Heart left ventricle (tissue), 16 donors: ENCODE results near the gene RPS10. TPM values are rescaled to one million over a fixed set of nuclear protein-coding genes. Genes with fewer than 3 reads are reported as not detected.

ENCODE experiments used
- ATAC-seq, 4 donors: fragments of 200-7000 bp; cut with Tn5 transposase; one replicate each; pipeline ENCODE4 v1.9.1; 2020 to 2022; ENCODE audit warnings: moderate library complexity in 4 of 4, mild to moderate bottlenecking in 3 of 4, moderate number of reproducible peaks in 1 of 4
- DNase-seq, 5 donors: peaks; one replicate each; pipeline ENCODE4 v3.0.0-alpha.2; 2020
- H3K27ac ChIP-seq, 12 donors: fragments of 200-600 bp; sonication (generic) in 4 of 12; one replicate each; pipeline versions ENCODE4 v1.5.0 to v1.8.0; 2016 to 2022; ENCODE audit warnings: mild to moderate bottlenecking in 2 of 12
- H3K27me3 ChIP-seq, 9 donors: fragments of 200-600 bp; sonication (generic) in 2 of 9; one replicate each; pipeline versions ENCODE4 v1.5.1 to v1.8.0; 2016 to 2022; ENCODE audit warnings: mild to moderate bottlenecking in 3 of 9
- H3K36me3 ChIP-seq, 9 donors: fragments of 200-600 bp; sonication (generic) in 2 of 9; one replicate each; pipeline versions ENCODE4 v1.5.0 to v1.8.0; 2018 to 2022; ENCODE audit warnings: mild to moderate bottlenecking in 2 of 9
- H3K4me1 ChIP-seq, 12 donors: fragments of 200-600 bp; sonication (generic) in 4 of 12; one replicate each; pipeline versions ENCODE4 v1.5.0 to v1.8.0; 2016 to 2022; ENCODE audit warnings: mild to moderate bottlenecking in 3 of 12
- H3K4me3 ChIP-seq, 12 donors: fragments of 200-600 bp; sonication (generic) in 4 of 12; one replicate each; pipeline versions ENCODE4 v1.5.0 to v1.8.0; 2017 to 2022; ENCODE audit warnings: mild to moderate bottlenecking in 9 of 12, moderate library complexity in 4 of 12
- H3K9me3 ChIP-seq, 12 donors: fragments of 200-600 bp; sonication (generic) in 4 of 12; one replicate each; pipeline versions ENCODE4 v1.5.0 to v1.8.0; 2016 to 2022; ENCODE audit warnings: mild to moderate bottlenecking in 1 of 12
- POLR2A ChIP-seq, 2 donors: fragments of 450-650 bp; IDR thresholded peaks; one replicate each; pipeline ENCODE4 v1.6.1; 2017; ENCODE audit warnings: antibody characterized with exemption in 2 of 2, mild to moderate bottlenecking in 2 of 2, moderate library complexity in 2 of 2
- WGBS, 4 donors: extraction: QIAGEN DNeasy Blood & Tissue Kit in 2 of 4; methylation state at CpG; one replicate each; pipeline versions ENCODE4 v1.1.5 to v1.1.7; 2013 to 2018; 5-methylcytosine and 5-hydroxymethylcytosine counted together
- intact Hi-C, 10 donors: fragments of 100-400 bp; cut with DNase I; formaldehyde crosslinking; loops; one replicate each; pipeline versions ENCODE4 v1.11.1 to v1.14.2; 2022
- polyA plus RNA-seq, 2 donors: library from polyadenylated mRNA; stranded (reverse); fragments of 200-250 nt; gene quantifications; one replicate each; pipeline ENCODE4 v1.2.3, GENCODE V29; 2013
- total RNA-seq, 9 donors: library from RNA; depleted of rRNA in 2 of 9; stranded (reverse); fragments of >200 nt in 2 of 9; fragmentation: NEBNext Ultra II Directional in 3 of 9; extraction: Animal tissue kit (Norgen Biotek cat#: 25700) in 3 of 9; gene quantifications; one replicate each; pipeline versions ENCODE4 v1.1.0 to v1.2.4, GENCODE V29; 2016 to 2023
- TF ChIP-seq, protein P1 (sequence below), 12 donors: fragments of 200-600 bp; sonication (generic) in 4 of 12; IDR thresholded peaks; one replicate each; pipeline versions ENCODE4 v1.5.0 to v1.8.0; 2018 to 2022; ENCODE audit warnings: antibody characterized with exemption in 12 of 12, mild to moderate bottlenecking in 5 of 12
- donor health status: ischemic (EF 13 %, LVEDD 7.1; RV severe dilation, severe dysfunction).
- donor health status: healthy with polysubstance abuse.
- donor health status: DM: no; HTN: yes; CAD: no.
- donor health status: DM: no; HTN: no; CAD: no.
- donor health status: ischemic (EF 25% LVEDD 6.9; RV normal size, moderate dysfunction).
- donor health status: ischemic (EF 25% LVEDD 5.7; RV mildly dilated, moderate dysfunction).
- donor health status: healthy.
- donor health status: DM: yes; HTN: yes; CAD: no.
- donor health status: ischemic (EF 35%, LVEDD 5.7; RV mildly dilated, moderate dysfunction).
- donor health status: nonischemic (EF 11% LVEDD 7.7; RV severe dilation, severe dysfunction).
- donor health status: DM: yes; HTN: yes; CAD: no.
- donor health status: PGD.
- donor health status: ischemic (EF 29% LVEDD 5.4; RV normal size, mild dysfunction).
- donor health status: nonischemic (EF 23%, LVEDD 6.1; RV moderate dilation, normal function).

Gene RPS10
- total and polyA plus RNA-seq, 11 donors: 504 to 2,277 (median 805) TPM

DNA sequence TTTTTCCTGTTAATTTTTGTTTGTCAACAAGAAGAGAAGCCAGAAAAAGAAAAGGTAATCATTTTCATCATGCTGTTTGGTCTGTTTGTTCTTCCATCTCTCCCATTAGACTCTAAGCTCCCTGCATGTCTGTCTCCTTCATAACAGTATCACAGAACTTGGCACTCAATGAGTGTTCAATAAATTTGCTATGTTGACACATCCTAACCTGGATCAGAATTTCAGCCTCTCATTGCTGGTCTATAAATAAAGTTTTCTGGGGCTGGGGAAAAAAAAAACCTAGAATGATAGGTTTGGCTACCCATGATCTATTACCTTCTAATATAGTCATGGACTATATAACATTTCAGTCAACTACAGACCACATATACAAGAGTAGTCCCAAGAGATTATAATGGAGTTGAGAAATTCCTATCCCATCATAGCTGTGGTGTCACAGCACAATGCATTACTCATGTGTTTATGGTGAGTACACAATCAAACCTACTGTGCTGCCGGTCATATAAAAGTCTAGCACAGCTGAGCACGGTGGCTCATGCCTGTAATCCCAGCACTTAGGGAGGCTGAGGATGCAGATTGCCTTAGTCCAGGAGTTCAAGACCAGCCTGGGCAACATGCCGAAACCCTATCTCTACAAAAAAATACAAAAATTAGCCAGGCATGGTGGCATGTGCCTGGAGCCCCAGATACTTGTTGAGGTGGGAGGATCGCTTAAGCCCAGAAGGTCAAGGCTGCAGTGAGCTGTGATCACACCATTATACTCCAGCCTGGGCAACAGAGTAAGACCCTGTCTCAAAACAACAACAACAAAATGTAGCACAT lies 39.3 kb downstream of the RPS10 start:
- intact Hi-C loops: loop anchor here in 2 of 10 donors (10.0 kb wide), 2 partner anchors 52 to 112 kb away; no protein-coding TSS in a partner anchor
- Histone ChIP-seq H3K4me3 (no peak overlapping the region), H3K4me1 (peaks cover 0 to 80% (median 63%) of the 10 kb centered on the region in 12 donors), H3K9me3 (no peaks in the 10 kb centered on the region), H3K36me3 (no peaks in the 10 kb centered on the region), H3K27ac (no peak overlapping the region), H3K27me3 (no peaks in the 10 kb centered on the region)
- no peak for TF ChIP-seq POLR2A (IDR thresholded peaks at IDR 0.05)
- TF ChIP-seq, protein P1, sequence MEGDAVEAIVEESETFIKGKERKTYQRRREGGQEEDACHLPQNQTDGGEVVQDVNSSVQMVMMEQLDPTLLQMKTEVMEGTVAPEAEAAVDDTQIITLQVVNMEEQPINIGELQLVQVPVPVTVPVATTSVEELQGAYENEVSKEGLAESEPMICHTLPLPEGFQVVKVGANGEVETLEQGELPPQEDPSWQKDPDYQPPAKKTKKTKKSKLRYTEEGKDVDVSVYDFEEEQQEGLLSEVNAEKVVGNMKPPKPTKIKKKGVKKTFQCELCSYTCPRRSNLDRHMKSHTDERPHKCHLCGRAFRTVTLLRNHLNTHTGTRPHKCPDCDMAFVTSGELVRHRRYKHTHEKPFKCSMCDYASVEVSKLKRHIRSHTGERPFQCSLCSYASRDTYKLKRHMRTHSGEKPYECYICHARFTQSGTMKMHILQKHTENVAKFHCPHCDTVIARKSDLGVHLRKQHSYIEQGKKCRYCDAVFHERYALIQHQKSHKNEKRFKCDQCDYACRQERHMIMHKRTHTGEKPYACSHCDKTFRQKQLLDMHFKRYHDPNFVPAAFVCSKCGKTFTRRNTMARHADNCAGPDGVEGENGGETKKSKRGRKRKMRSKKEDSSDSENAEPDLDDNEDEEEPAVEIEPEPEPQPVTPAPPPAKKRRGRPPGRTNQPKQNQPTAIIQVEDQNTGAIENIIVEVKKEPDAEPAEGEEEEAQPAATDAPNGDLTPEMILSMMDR (IDR thresholded peaks at IDR 0.05): no peak
- 77 to 85% (median 83%) methylated on average over 4 of the region's 4 CpGs for WGBS, 4 donors
- ATAC-seq (no peak), DNase-seq (no peak)

GRCh38 chr6:34385793-34386195 lies 40.1 kb downstream of the RPS10 start:
- H3K9me3 ChIP-seq: no peaks in the 10 kb centered on the region
- ATAC-seq (no peak), DNase-seq (no peak)
- TF ChIP-seq, protein P1 (IDR thresholded peaks at IDR 0.05): no peak
- no peak for TF ChIP-seq POLR2A (IDR thresholded peaks at IDR 0.05)
- no peak overlapping the region for H3K27ac ChIP-seq
- H3K4me1 ChIP-seq: peaks cover 0 to 79% (median 62%) of the 10 kb centered on the region in 12 donors
- no peak overlapping the region for H3K4me3 ChIP-seq
- intact Hi-C loops: loop anchor here in 2 of 10 donors (10.0 kb wide), 2 partner anchors 51 to 111 kb away; no protein-coding TSS in a partner anchor
- no peaks in the 10 kb centered on the region for H3K36me3 ChIP-seq
- H3K27me3 ChIP-seq: no peaks in the 10 kb centered on the region
- 90 to 94% (median 91%) methylated on average over 3 of the region's 3 CpGs for WGBS, 4 donors

- 75 to 81% (median 81%) methylated on average over 5 of the region's 5 CpGs for WGBS, 4 donors
- Histone ChIP-seq H3K4me1 (peaks cover 0 to 78% (median 51%) of the 10 kb centered on the region in 12 donors), H3K27ac (peak overlapping the region in 10 of 12 donors; percentile 11 to 63 (median 50)), H3K27me3 (no peaks in the 10 kb centered on the region), H3K36me3 (peaks cover 0 to 2% (median 0%) of the 10 kb centered on the region in 9 donors), H3K9me3 (no peaks in the 10 kb centered on the region), H3K4me3 (no peak overlapping the region)
- DNase-seq (no peak), ATAC-seq (peak in 1 of 4 donors; percentile 28)
- no peak for TF ChIP-seq POLR2A (IDR thresholded peaks at IDR 0.05)
- TF ChIP-seq, protein P1 (IDR thresholded peaks at IDR 0.05): no peak
- intact Hi-C loops: loop anchor here in 2 of 10 donors (10.0 kb wide), 2 partner anchors 50 to 110 kb away; no protein-coding TSS in a partner anchor
Measured at GRCh38 chr6:34384321-34385153, 41.3 kb downstream of the RPS10 start.
